Activated T-helper 2 cell treated with anti-CD3 and anti-CD28 coated beads, Interferon-gamma antibody, Interleukin-2, Interleukin-4, amounts not matched to agents 10 μg/mL and 5 μg/mL and 100 μg/mL, durations not matched to agents 14 hours and 24 hours and 36 hours (primary cell): ENCODE measurements around the gene SGK1. TPM values are rescaled to one million over a fixed set of nuclear protein-coding genes. Genes with fewer than 3 reads are reported as not detected.
"Not testable (repeated sequence)": the region's sequence is repeated elsewhere in the genome, so short reads cannot be mapped to it uniquely, and the experiment has no call there.

ENCODE experiments used
- DNase-seq: peaks from one replicate; pipeline ENCODE4 v3.0.0; 2021; ENCODE audit warnings: low spot score
- H3K27ac Mint-ChIP-seq: one replicate; pipeline ENCODE4 v1.8.0; 2021; ENCODE audit warnings: mixed read lengths
- H3K27me3 Mint-ChIP-seq: one replicate; pipeline ENCODE4 v1.8.0; 2021; ENCODE audit warnings: low read depth, mixed read lengths
- H3K36me3 Mint-ChIP-seq: one replicate; pipeline ENCODE4 v1.8.0; 2021; ENCODE audit warnings: low read depth, mixed read lengths
- H3K4me1 Mint-ChIP-seq: one replicate; pipeline ENCODE4 v1.8.0; 2021; ENCODE audit warnings: low read depth, mixed read lengths
- H3K4me3 Mint-ChIP-seq: one replicate; pipeline ENCODE4 v1.8.0; 2021; ENCODE audit warnings: low read depth, mild to moderate bottlenecking, moderate library complexity, mixed read lengths
- H3K9me3 Mint-ChIP-seq: one replicate; pipeline ENCODE4 v1.8.0; 2021; ENCODE audit warnings: mixed read lengths
- intact Hi-C: fragments of 100-400 bp; cut with micrococcal nuclease; formaldehyde crosslinking; loops from one replicate; pipeline ENCODE4 v1.15.1; 2023
- total RNA-seq: library from RNA; stranded (reverse); gene quantifications from 2 replicates; pipeline ENCODE4 v1.2.3, GENCODE V29; 2022

The SGK1 gene
- total RNA-seq, 1 donor from 2014 or later, result 74.0 TPM

GRCh38 chr6:134288538-134289203 lies 29.2 kb downstream of the SGK1 start:
- H3K27me3 Mint-ChIP-seq, result no peaks in the 10 kb centered on the region
- peak overlapping the region; percentile 96 for H3K27ac Mint-ChIP-seq
- intact Hi-C loops, result loop anchor here (1.0 to 10.0 kb wide), 14 partner anchors 41 to 799 kb away; no protein-coding TSS in a partner anchor
- H3K4me3 Mint-ChIP-seq, result peak overlapping the region; percentile 28
- no peaks in the 10 kb centered on the region for H3K9me3 Mint-ChIP-seq
- H3K4me1 Mint-ChIP-seq, result peaks cover 32% of the 10 kb centered on the region
- peaks cover 7% of the 10 kb centered on the region for H3K36me3 Mint-ChIP-seq
- DNase-seq, result peak; percentile 15

- Mint-ChIP-seq H3K36me3 (peaks cover 7% of the 10 kb centered on the region), H3K4me1 (peaks cover 32% of the 10 kb centered on the region), H3K27me3 (no peaks in the 10 kb centered on the region), H3K4me3 (peak overlapping the region; percentile 35), H3K27ac (peak overlapping the region; percentile 96), H3K9me3 (no peaks in the 10 kb centered on the region)
- intact Hi-C loops, result loop anchor here (1.0 to 10.0 kb wide), 14 partner anchors 41 to 799 kb away; no protein-coding TSS in a partner anchor
- DNase-seq, result no peak
Observed at GRCh38 chr6:134287859-134288537, 29.9 kb downstream of the SGK1 start.

- Mint-ChIP-seq H3K4me1 (peaks cover 7% of the 10 kb centered on the region), H3K36me3 (peaks cover 7% of the 10 kb centered on the region), H3K27me3 (no peaks in the 10 kb centered on the region), H3K4me3 (no peak overlapping the region), H3K27ac (no peak overlapping the region), H3K9me3 (no peaks in the 10 kb centered on the region)
- intact Hi-C loops, result loop anchor here (10.0 kb wide), 1 partner anchor 242 kb away; no protein-coding TSS in a partner anchor
- no peak for DNase-seq
Observed at GRCh38 chr6:134282816-134283215, 35.1 kb downstream of the SGK1 start.

GRCh38 chr6:134281388-134281787 lies 36.5 kb downstream of the SGK1 start:
- no peaks in the 10 kb centered on the region for H3K9me3 Mint-ChIP-seq
- H3K4me1 Mint-ChIP-seq, result peaks cover 13% of the 10 kb centered on the region
- H3K27me3 Mint-ChIP-seq, result no peaks in the 10 kb centered on the region
- peaks cover 7% of the 10 kb centered on the region for H3K36me3 Mint-ChIP-seq
- no peak overlapping the region for H3K4me3 Mint-ChIP-seq
- DNase-seq, result no peak
- intact Hi-C loops, result loop anchor here (10.0 kb wide), 1 partner anchor 243 kb away; no protein-coding TSS in a partner anchor
- no peak overlapping the region for H3K27ac Mint-ChIP-seq

DNA sequence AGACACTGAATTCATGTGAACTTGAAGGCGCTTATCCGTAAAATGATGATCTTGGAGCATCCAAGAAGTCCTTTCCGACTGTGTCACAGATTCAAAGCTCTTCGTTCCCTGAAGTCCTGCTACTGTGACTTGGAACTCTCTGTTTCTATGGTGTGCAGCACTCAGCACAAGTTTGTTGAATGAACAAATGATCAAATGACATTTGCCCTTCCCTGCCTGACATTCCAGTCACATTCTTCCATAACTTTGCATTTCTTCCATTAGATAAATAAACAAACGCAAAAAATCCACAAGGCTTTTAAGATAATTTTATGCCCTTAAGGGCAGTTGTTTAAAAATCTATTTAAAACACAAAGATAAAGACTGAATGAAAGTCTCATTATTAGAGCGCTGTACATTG lies 39.9 kb downstream of the SGK1 start:
- intact Hi-C loops, result no loop called here
- DNase-seq, result no peak
- H3K27me3 Mint-ChIP-seq, result peaks cover under 1% of the 10 kb centered on the region
- H3K27ac Mint-ChIP-seq, result no peak overlapping the region
- H3K4me3 Mint-ChIP-seq, result no peak overlapping the region
- H3K4me1 Mint-ChIP-seq, result peaks cover 14% of the 10 kb centered on the region
- H3K9me3 Mint-ChIP-seq, result no peaks in the 10 kb centered on the region
- H3K36me3 Mint-ChIP-seq, result no peaks in the 10 kb centered on the region

- H3K27ac Mint-ChIP-seq, H3K27me3 Mint-ChIP-seq, DNase-seq, H3K36me3 Mint-ChIP-seq, intact Hi-C loops, H3K9me3 Mint-ChIP-seq: not testable (repeated sequence)
- Mint-ChIP-seq H3K4me3 (peak overlapping the region; percentile 21), H3K4me1 (peaks cover 20% of the 10 kb centered on the region)
Observed at GRCh38 chr6:134276891-134277377, 41.0 kb downstream of the SGK1 start.

- peaks cover 1% of the 10 kb centered on the region for H3K27me3 Mint-ChIP-seq
- H3K4me3 Mint-ChIP-seq, result no peak overlapping the region
- no peaks in the 10 kb centered on the region for H3K9me3 Mint-ChIP-seq
- peaks cover 18% of the 10 kb centered on the region for H3K4me1 Mint-ChIP-seq
- no peak overlapping the region for H3K27ac Mint-ChIP-seq
- intact Hi-C loops, result no loop called here
- DNase-seq, result no peak
- no peaks in the 10 kb centered on the region for H3K36me3 Mint-ChIP-seq
Observed at GRCh38 chr6:134272374-134272773, 45.5 kb downstream of the SGK1 start.

- Mint-ChIP-seq H3K36me3 (no peaks in the 10 kb centered on the region), H3K27me3 (no peaks in the 10 kb centered on the region), H3K4me3 (no peak overlapping the region), H3K27ac (no peak overlapping the region), H3K9me3 (no peaks in the 10 kb centered on the region), H3K4me1 (peaks cover 6% of the 10 kb centered on the region)
- DNase-seq, result no peak
- intact Hi-C loops, result no loop called here
Observed at GRCh38 chr6:134267917-134268361, 50.0 kb downstream of the SGK1 start.

DNA sequence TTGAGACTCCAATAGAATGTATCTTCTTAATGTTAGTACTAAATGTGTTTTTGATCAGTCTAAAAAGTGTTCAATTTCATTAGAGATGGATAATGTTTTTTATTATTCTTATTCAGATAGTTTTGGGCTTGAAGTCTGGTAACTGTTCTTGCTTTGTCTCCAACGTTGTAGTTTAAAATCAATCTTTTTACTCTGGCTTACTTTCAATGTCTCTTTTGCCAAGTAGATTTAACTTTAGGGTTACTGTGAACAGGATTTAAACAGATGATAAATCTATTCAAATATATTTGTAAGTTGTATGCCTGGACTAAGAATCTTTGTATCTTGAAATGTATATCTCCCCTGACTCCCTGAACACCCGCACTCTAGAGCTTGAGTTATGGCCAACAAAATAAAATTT lies 51.1 kb downstream of the SGK1 start:
- DNase-seq, result no peak
- Mint-ChIP-seq H3K27ac (no peak overlapping the region), H3K36me3 (no peaks in the 10 kb centered on the region), H3K4me1 (no peaks in the 10 kb centered on the region), H3K9me3 (no peaks in the 10 kb centered on the region), H3K27me3 (no peaks in the 10 kb centered on the region), H3K4me3 (no peak overlapping the region)
- intact Hi-C loops, result no loop called here

- Mint-ChIP-seq H3K4me3 (no peak overlapping the region), H3K27me3 (no peaks in the 10 kb centered on the region), H3K9me3 (no peaks in the 10 kb centered on the region), H3K36me3 (no peaks in the 10 kb centered on the region), H3K4me1 (peaks cover 2% of the 10 kb centered on the region), H3K27ac (no peak overlapping the region)
- intact Hi-C loops, result no loop called here
- DNase-seq, result no peak
Observed at GRCh38 chr6:134261766-134262165, 56.1 kb downstream of the SGK1 start.

DNA sequence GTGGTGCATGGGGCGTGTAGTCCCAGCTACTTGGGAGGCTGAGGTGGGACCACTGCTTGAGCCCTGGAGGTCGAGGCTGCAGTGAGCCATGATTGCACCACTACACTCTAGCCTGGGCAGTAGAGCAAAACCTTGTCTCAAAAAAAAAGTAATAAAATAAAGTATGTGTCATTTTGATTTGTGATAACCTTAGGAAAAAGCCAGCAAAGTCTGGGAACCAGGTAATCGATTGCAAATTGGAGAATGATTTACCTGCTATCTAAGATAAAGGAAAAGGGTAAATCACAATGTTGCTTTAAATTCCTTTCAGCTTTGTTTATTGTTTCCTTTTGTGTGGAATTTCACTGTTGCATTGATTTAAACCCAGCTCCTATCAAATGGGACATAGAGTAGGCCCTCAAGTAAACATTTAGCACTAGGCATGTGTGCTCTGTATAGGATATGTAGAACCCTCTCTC lies 59.0 kb downstream of the SGK1 start:
- intact Hi-C loops, result no loop called here
- Mint-ChIP-seq H3K27ac (no peak overlapping the region), H3K9me3 (no peaks in the 10 kb centered on the region), H3K36me3 (no peaks in the 10 kb centered on the region), H3K4me3 (no peak overlapping the region), H3K27me3 (no peaks in the 10 kb centered on the region), H3K4me1 (peaks cover 3% of the 10 kb centered on the region)
- DNase-seq, result no peak

DNA sequence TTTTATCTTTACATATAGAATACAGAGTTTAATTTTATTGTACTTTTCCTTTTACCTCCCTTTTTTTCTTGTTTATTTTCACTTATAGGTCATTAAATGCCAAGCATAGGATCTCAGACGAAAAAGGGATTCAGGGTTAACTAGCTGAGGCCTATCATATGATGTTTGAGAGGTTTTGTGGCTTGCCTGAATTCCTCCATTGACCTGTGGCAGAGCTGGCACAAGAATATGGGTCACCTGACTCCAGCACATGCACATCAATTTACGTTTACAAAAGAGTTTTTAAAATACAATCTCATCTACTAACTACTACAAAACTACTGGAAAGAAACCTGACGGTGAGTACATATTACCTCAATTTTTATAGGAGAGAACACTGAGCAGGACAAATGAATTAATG lies 60.4 kb downstream of the SGK1 start:
- no peaks in the 10 kb centered on the region for H3K9me3 Mint-ChIP-seq
- no peak overlapping the region for H3K27ac Mint-ChIP-seq
- H3K27me3 Mint-ChIP-seq, result no peaks in the 10 kb centered on the region
- no peaks in the 10 kb centered on the region for H3K36me3 Mint-ChIP-seq
- H3K4me1 Mint-ChIP-seq, result peaks cover 3% of the 10 kb centered on the region
- intact Hi-C loops, result no loop called here
- no peak overlapping the region for H3K4me3 Mint-ChIP-seq
- no peak for DNase-seq

DNA sequence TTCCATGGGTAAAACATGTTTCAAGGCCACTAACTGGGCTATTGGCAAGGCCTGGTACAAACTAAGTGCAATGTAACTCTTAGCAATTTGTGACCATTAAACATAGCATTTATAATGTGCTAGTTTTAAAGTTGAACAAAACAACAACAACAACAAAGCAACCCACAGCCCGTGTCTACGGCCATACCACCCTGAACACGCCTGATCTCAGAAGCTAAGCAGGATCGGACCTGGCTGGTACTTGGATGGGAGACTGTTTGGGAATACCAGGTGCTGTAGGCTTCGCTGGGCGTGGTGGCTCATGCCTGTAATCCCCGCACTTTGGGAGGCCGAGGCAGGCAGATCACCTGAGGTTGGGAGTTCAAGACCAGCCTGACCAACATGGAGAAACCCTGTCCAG lies 61.0 kb downstream of the SGK1 start:
- DNase-seq, result no peak
- no peaks in the 10 kb centered on the region for H3K36me3 Mint-ChIP-seq
- intact Hi-C loops, result no loop called here

More for the DNA sequence above, 61.0 kb downstream of the SGK1 start:
- Mint-ChIP-seq H3K27me3 (no peaks in the 10 kb centered on the region), H3K27ac (no peak overlapping the region), H3K4me1 (peaks cover 3% of the 10 kb centered on the region), H3K9me3 (no peaks in the 10 kb centered on the region), H3K4me3 (no peak overlapping the region)
